CD4-positive, alpha-beta T cell treated with Interleukin-17A for 4 hours (primary cell): ENCODE measurements around the gene STK39.
"Not testable (repeated sequence)": the region's sequence is repeated elsewhere in the genome, so short reads cannot be mapped to it uniquely, and the experiment has no call there.

Experiments used
- DNase-seq: peaks from one replicate; pipeline ENCODE4 v3.0.0-alpha.2; 2020; ENCODE audit warnings: mixed read lengths

The STK39 gene

DNA sequence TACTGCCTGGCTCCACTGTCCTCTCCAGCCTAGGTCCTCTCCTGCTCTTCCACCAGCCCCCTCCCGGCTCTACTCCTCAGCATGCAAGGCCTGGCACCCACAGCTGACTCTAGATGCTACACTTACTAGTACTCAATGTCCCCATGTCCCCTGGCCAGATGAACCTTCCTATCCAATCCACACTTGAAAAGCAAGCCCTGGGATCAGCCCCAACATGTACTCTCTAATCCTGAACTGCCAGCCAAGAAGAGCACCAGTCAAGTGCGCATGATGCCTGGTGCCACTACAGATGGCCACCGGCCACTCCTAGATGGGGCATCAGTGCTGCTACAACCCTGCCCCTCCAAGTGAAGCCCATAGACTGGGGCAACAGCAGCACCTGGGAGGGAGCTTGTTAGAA, 168.2 kb downstream of the STK39 start:
- no peak for DNase-seq

DNA sequence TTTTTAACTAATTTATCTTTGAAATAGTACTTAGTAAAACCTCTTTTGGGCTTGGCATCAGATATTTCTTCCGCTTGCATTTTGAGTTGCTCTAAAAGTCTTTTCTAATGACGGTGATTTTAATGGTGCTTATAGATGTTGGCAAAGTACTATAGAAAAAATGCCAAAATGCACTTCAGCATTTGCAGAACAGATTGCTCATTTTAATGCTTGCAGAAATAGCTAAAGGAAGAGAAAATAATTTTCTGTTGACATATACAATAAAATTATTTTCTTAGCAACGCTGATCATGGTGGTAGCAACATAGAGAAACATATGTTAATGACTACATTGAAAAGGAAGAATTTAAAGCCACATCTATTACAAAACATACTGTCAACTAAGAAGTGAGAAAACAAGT, 170.7 kb downstream of the STK39 start:
- DNase-seq = no peak

DNA sequence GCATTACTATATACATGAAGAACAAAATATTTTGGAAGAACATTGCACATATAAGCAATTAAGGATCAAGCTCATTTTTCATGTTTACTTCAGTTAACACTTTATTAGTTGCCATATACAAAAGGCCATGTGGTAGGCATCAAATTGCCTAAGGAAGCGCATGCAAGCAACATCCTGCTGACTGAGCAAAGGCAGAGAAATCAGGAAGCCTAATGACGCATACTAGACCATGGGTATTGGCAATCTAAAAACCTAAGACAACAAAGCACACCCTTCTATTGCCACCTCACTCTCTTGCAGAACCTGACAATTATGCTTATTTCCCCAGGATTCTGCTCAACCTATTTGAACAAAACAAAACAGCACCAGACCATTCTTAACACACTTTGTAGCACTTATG, 171.9 kb downstream of the STK39 start:
- DNase-seq = no peak

DNA sequence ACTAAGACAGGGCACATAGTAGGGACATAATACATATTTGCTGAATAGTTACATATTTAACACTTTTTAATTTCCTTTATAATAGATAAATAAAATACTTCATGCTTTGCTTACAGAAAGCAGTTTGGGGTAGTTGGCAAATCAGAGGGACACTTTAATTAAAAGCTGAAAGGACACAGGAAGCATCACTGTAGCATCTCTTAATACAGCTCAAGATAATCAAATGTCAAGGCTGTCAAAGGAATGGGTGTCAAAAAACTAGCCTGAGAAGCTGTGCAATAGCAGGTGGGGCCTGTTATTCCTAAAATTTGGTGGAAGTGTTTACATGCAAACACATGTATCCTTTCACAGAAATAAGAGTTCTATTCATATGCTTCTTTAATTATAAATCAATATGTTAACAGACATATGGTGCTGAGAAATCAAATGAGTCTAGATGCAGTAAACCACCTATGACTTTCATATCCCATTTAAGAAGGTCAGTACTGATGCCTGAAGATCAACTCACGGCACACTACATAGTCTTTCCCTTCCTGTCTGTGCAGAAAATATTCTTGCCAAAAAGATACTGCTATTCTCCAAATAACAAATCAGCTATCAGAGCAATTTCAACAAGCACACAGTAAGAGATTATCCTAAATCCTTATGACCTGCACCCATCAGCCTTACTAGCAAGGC, 174.6 kb downstream of the STK39 start:
- no peak for DNase-seq

DNA sequence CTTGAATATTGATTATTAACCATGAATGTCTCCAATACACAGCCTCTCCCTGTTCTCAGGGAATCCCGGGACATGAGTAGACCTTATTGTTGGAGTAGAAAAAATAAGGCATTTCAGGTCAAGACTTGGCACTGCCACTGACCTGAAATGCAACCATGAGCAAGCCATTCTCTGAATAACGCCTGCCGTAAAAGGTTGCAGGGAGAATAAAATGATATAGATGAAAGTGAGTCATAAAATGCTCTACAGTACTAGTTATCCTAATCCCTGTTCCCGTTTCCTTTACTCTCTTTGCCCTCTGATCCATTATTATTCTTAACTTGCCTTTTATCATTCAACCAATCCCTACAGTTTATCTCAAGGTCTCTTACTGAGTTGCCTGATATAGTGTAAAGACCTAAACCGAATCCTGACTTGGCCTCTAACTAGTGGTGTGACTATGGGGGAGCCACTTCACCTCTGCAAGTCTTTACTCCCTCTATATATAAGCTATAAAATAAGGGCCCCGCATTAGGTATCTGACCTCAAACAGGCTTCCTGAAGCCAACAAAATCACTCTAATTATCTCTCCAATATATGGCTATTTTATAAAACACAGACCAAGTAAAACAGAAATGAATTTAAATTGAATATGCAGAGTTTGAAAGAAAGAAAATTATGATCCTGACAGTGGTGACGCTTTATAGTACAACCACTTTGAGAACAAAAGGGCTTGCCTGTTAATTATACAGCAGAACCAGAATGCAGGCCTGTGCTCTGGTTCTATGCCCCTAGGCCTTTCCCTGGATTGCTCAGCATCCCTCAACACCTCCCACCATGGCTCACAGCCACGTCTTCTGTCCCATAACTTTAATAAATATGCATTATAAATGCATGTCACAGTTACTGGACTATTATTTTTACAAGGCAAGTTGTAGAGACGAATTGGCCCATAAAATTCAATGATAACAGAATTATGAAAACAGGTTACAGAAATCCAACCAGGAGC, 183.1 kb downstream of the STK39 start:
- DNase-seq = no peak

DNA sequence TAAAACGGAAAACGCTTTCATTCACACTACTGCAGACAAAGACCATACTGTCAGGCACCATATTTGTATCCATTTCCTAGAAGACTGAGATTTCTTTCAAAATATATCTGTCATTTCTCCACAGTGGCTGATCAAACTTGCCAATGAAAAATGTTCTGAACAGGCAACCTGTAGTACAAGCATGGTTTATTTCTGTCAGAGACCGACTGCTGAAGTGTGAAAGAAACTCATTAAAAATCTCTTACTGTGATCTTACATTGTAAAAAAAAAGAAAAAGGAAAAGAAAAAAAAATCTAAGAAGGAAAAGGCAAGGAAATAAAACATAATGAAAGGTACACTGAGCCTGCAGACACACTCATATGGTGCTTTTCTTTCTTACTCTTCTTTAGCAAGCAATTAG, 184.5 kb downstream of the STK39 start:
- DNase-seq = no peak

DNA sequence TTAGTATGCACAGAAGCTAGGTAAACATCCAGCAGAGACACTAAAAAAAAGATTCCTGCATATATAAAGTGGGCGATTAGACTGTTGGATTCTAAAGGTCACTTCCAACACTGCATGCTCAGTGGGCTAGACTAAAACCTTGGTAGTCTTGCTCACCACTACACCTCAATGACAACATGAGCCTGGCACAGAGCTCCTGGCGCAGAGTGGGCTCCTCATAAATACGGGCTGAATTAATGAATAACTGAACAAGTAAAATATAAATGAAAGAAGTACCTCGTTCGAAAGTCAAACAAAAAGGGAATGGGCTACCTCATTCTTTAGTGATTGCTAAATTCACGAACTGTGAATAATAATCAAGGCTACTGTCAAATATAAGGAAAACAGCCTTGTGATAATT, 185.3 kb downstream of the STK39 start:
- no peak for DNase-seq

DNA sequence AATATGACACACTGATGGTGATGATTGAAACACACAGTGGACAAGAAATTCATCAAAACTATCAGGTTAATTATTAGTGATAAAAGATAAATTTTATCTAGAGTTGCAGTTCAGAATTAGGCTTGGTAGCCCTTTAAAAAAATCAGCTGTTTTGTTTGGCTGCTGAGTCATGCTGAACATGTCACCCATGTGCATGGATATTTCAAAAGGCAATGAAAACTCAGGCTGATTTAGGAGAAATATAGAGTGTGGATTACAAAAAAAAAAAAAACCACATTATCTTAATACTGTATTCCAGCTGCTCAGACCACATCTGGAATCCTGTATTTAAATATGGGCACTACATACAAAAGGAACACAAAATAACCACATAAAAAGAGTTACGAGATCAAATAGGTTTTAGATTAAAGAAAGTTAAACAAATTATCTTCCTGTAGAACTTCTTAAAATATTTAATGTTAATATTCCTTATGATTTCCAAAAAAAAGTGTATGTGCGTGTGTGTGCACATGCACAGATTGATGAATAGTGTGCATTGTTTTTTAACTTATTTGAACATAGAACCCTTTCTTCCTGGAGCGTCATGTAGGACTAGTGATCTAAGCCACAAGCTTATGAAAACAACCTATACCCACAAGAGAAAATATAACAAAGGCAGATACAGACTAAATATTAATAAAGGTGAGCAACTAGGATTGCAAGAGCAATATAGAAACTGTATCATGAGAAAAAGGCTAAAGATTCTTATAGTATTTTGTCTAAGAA, 186.2 kb downstream of the STK39 start:
- DNase-seq = no peak

DNA sequence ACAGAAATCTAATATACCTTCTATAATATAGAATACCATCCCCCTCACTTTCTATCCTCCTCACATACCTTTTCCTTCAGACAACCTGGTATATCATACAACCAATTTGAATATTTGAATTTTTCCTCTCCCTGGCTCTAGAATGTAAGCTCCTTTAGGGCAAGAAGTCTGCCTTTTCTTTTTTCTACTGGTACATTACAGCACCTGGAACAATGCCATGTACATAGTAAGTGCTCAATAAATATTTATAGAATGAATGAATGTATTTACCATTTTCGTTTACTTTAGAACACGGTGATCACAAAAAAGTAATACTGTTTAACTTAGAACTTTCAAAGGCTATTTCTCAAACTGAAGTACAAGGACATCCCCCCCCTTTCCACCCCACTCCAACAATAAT, 187.6 kb downstream of the STK39 start:
- no peak for DNase-seq

DNA sequence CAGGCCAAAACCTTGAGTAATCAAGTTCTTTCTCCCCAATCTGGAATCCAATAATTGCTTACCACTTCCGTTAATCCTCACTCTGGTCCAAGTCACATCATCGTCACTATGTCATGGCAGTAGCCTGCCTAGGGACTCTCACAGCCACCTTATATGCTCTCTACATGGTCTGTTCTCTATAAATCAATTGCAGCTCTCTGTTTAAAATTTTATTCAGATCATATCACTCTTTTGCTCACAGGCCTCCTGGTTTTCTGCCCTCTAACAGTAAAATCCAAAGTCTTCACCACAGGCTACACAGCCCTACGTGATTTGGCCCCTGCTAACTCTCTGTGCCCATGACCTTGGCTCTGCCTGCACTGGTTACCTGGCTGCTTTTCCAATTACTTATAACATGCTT, 188.7 kb downstream of the STK39 start:
- DNase-seq = no peak

DNA sequence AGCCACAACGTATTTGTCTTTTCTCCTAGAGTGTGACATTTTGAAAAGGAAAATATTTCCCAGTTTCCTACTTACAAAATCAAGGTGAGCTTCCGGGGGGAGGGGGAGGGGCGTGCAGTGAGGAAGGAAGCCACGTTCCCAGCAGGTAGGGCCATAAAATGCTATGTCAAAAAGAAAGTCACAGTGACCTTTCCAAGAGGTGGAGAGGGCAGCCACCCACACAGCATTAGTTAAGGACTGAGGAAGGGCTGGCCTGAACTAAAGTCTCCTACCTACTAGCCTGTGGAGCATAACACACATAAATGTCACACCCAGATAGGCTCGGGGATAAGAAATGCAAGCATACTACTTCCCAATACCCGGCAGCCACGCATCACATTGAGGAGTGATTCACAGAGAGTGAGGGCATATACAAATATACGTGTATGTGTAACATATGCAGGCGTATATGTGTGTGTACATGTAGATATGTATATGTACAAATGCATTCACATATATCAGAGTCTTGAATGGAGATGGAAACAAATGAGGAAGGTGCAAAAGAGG, 191.1 kb downstream of the STK39 start:
- DNase-seq = no peak

DNA sequence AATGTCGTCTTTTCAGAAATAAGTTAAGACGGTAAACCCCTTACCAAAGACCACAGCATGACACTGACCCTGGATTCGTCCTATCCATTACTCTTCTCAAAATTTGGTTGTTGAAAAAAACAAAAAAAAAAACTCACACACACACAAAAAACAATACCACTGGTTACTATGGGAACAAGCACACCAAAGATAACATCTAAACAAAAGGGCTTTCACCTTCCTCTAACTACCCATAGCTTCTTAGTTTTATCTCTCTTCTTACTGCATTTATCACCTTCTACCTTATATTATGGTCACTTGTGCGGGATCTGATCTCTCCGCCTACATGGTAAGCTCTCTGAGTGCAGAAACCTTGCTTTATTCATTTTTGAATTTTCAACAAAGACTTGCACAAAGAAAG, 192.7 kb downstream of the STK39 start:
- no peak for DNase-seq

DNA sequence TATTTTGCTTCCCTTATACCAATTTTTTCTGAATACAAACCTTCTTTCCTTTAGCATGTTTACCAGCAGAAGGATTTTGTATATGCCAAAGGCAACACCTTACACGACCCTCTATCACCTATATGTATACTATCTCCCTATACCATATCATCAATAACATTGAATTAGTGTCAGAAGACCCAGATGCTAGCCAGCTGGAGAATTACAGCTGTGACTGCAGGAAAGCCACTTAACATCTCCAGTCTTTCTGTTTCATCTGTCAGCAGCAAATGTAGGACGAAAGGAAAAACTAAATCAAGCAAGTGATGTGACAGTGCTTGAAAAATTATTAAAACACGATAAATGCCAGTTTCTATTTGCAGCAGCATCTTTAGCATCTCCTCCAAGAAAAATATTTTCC, 193.7 kb downstream of the STK39 start:
- no peak for DNase-seq

DNA sequence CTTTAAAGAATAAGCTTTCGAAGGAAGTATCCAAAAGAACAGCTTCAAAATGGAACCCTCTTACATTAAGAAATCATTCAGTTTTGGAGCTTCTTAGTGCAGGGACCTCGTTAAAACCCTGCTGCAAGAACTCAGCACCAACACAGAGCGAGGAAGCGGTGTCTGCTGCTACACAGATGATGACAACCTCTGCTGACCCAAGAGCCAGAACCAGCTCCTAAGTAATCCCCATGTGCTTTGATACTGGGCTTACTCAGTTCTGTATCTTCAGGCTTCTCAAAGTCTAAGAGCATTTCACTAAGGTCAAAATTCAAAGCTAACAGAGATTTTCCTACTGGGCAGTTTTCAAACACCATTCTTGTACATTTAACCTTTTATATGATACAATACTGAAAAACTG, 194.6 kb downstream of the STK39 start:
- no peak for DNase-seq

DNA sequence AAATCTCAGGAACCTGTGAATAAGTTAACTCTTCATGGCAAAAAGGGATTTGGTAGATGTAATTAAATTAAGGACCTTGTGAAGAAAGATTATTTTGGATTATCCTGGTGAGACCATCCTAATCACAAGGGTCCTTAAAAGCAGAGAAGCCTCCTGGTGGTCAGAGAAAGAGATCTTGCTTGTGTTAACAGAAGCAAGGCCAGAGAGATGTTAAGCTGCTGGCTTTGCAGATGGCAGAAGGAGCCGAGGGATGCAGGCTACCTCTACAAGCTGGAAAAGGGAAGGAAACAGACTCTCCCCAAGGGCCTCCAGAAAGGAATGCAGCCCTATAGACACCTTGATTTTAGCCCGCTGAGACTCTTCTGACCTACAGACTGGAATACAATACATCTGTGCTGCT, 197.0 kb downstream of the STK39 start:
- DNase-seq = no peak

DNA sequence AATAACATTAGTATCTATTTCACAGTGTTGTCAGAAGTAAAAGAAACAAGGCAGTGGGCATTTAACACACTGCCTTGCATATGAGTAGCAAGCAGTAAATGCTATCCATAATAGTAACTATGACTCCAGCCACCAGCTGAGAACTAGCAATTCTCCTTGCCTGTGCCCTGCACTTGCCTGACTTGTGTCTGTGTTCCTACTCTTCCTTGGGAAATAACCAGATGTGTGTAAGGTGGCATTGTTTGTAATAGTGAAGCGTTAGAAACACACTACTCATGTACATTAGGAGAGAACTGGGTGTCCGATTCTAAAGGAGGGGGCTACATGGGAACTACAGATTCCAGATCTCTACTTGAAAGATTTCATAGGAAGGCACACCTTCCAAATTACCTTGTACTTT, 197.8 kb downstream of the STK39 start:
- no peak for DNase-seq

DNA sequence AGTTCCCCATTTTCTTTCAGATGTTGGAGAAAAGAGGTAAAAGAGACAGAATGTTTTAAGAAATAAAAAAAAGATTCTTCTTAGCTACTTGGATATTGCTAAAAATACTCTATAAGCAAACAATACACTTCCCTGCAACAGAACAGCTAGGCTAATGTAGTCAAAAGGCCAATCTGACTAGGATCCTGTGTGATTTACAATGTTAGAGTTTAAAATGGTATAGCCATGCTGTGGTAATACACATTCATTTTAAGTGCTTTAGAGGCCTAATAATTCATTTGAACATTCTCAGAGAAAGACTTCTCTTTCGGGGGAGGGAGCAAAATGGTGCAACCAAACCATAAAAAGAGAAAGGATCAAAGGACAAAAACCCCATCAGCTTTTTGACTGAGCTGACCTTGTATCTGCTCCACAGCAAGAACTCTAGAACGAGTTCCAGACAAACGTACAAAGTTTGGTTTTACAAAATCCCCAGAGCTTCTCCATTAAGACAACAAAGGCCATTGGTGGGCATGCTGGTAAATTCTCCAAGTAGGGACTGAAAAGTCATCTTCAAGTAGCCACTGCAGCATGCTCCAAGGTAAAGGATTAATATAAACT, 200.2 kb downstream of the STK39 start:
- no peak for DNase-seq

DNA sequence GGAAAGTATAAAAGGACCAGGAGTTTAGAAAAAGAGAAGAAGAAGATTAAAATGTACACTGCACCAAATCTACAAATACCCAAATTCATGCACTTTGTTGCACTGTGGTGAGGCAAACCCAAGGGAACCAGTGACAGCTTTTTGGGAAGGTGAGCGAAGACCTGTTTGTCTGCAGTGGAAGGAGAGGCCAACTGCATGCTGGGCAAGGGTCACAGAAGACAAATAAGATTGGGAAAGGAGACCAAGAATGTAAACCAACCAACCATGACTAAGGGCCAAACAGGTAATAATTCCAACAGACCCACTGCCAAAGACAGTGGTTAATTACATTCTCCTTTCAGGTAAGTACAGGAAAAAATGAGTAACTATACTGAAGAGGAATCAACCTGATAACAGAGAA, 202.8 kb downstream of the STK39 start:
- no peak for DNase-seq

DNA sequence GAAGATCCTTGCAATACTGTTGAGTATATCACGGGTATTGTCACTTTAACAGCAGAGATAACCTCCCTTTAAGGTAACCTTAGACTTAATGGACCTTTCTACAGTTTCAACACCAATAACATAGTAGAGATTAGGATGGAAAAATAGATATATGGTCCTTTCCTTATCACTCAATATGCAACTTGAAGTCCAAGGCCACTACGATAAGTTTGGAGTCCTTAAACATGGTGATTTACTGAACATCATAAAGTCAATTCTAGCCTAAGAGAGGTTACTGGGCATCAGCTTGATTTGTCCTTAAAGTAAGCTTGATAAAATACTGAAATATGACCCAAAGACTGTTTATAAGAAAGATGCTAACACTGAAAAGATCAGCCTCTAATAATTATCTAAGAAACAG, 203.2 kb downstream of the STK39 start:
- no peak for DNase-seq

DNA sequence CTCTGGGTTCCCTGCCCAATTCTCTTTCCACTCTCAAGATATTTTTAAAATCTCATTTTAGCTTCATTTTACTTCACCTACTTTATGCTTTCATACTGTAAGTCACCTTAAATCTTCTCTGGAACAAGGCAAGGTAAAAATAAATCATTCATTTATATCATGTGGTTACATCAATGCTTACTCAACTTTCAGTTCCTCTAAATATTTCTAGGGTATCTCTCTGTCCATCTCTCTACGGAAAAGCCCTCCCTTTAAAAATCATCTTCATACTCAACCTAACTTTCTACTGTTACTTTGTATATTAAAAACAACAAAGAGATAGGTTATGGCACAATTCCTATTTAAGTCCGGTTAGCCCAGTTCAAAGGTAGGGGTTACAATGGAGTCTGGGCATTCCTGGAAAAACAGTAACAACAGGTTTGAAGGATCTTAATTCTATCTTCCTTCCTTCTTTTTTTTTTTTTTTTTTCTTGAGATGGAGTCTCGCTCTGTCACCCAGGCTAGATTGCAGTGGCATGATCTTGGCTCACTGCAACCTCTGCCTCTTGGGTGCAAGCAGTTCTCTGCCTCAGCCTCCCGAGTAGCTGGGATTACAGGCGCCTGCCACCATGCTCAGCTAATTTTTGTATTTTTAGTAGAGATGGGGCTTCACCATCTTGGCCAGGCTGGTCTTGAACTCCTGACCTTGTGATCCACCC, 205.1 kb downstream of the STK39 start:
- DNase-seq = not testable (repeated sequence)

DNA sequence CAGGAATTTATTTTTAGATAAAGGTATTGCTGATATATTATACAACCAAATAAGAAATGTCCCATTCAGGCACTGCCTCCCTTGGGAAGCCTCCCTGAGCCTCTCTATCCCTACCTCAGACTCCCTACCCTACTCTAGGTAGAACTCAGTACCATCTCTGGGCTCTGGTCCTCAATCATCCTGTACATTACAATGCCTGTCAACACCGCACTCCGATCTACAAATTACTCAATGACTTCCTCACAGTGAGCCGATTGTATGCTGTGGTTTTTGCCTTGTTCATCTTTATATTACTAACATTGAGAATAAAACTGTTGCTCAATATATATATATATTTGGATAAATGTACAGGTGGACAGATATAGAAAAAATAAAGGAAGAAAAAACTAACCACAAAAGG, 207.5 kb downstream of the STK39 start:
- DNase-seq = no peak

DNA sequence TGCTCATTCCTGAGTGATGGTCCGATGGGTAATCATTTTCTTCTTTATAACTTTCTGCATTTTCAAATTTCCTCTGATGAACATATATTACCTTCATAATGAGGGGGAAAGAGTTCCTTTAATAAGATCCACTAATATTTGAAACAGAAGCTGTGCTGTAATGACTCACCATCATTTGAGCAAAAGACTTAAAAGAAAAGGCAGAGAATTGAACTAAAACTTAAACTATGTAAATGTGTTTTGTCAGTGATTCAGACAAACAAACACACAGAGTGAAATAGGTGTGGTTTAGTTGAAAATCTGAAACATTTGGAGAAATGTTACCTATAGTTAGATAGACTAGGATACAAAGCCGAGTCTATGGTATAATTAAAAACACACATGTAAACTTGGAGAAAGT, 209.6 kb downstream of the STK39 start:
- DNase-seq = no peak
